H1 (cell line): ENCODE results near the gene TAS2R31. TPM values are rescaled to one million over a fixed set of nuclear protein-coding genes. Genes with fewer than 3 reads are reported as not detected.

ENCODE experiments used
- CTCF ChIA-PET: fragments of 300-600 bp; sonication (Branson Sonifier 250); formaldehyde crosslinking; loops from one replicate; lab custom pipeline; 2021; ENCODE audit not compliant: partially characterized antibody; lab: Charles Lee
- POLR2A ChIA-PET: fragments of 300-600 bp; sonication (Branson Sonifier 250); formaldehyde crosslinking; loops from one replicate; lab custom pipeline; 2021; ENCODE audit warnings: inconsistent platforms; ENCODE audit not compliant: partially characterized antibody; lab: Charles Lee
- DNase-seq, 2 experiments: peaks; one replicate each; pipeline versions ENCODE4 v3.0.0 to v3.0.0-alpha.2; 2010 to 2022; ENCODE audit warnings: low spot score in 2 of 2, low read depth in 1 of 2, mixed read lengths in 1 of 2
- FAIRE-seq: peaks from 2 replicates; lab custom pipeline; 2011; peaks lifted over from hg19 to GRCh38; lab: Jason Lieb, UNC
- H2AFZ ChIP-seq: 2 replicates; pipeline ENCODE4 v1.8.1; 2012; ENCODE audit warnings: low read length, inconsistent platforms
- H2AK5ac ChIP-seq: 2 replicates; pipeline ENCODE4 v1.6.1; 2013; ENCODE audit warnings: low read depth, low read length
- H2BK120ac ChIP-seq: replicated peaks from 2 replicates; pipeline ENCODE3; 2013; ENCODE audit warnings: low read depth, low read length, inconsistent platforms
- H2BK12ac ChIP-seq: 2 replicates; pipeline ENCODE4 v1.6.1; 2013; ENCODE audit warnings: low read depth, low read length
- H2BK15ac ChIP-seq: 2 replicates; pipeline ENCODE4 v1.6.1; 2013; ENCODE audit warnings: low read length
- H2BK20ac ChIP-seq: 2 replicates; pipeline ENCODE4 v1.6.1; 2013; ENCODE audit warnings: low read length
- H2BK5ac ChIP-seq: 2 replicates; pipeline ENCODE4 v1.6.1; 2013; ENCODE audit warnings: low read depth, low read length
- H3K14ac ChIP-seq: 2 replicates; pipeline ENCODE4 v1.6.1; 2013; ENCODE audit warnings: inconsistent platforms; ENCODE audit not compliant: insufficient read length
- H3K18ac ChIP-seq: 2 replicates; pipeline ENCODE4 v1.6.1; 2013; ENCODE audit warnings: low read length; ENCODE audit errors: extremely low read depth
- H3K23ac ChIP-seq: 2 replicates; pipeline ENCODE4 v1.6.1; 2013; ENCODE audit warnings: inconsistent platforms; ENCODE audit not compliant: insufficient read length
- H3K23me2 ChIP-seq: 2 replicates; pipeline ENCODE4 v1.6.1; 2013; ENCODE audit warnings: low read depth, low read length
- H3K27ac ChIP-seq: 2 replicates; pipeline ENCODE4 v1.6.1; 2011; ENCODE audit warnings: low read depth, low read length, inconsistent platforms
- H3K27me3 ChIP-seq, 4 experiments: replicated peaks in 1 of 4; 1 replicate in 1 of 4; 2 replicates in 3 of 4; pipeline versions ENCODE4 v1.6.1 to v1.8.1; 2011 to 2013; ENCODE audit warnings: low read length in 3 of 4, mild to moderate bottlenecking in 3 of 4, inconsistent platforms in 2 of 4, mixed read lengths in 2 of 4, moderate library complexity in 1 of 4; ENCODE audit not compliant: control insufficient read depth in 3 of 4, insufficient read depth in 3 of 4; ENCODE audit errors: extremely low read depth in 1 of 4
- H3K36me3 ChIP-seq, 4 experiments: 2 replicates each; pipeline versions ENCODE4 v1.6.1 to v1.8.1; 2011 to 2013; ENCODE audit warnings: mild to moderate bottlenecking in 4 of 4, low read length in 3 of 4, moderate library complexity in 2 of 4, control low read depth in 1 of 4, inconsistent platforms in 1 of 4; ENCODE audit not compliant: insufficient read depth in 4 of 4, control insufficient read depth in 2 of 4
- H3K4ac ChIP-seq: replicated peaks from 2 replicates; pipeline ENCODE3; 2013; ENCODE audit warnings: low read length, low read depth, mixed read lengths, inconsistent platforms; ENCODE audit not compliant: insufficient read length
- H3K4me1 ChIP-seq, 4 experiments: replicated peaks in 1 of 4; 1 replicate in 1 of 4; 2 replicates in 3 of 4; pipeline versions ENCODE4 v1.6.1 to v1.8.1; 2011 to 2013; ENCODE audit warnings: low read length in 3 of 4, inconsistent platforms in 2 of 4, mixed read lengths in 1 of 4; ENCODE audit not compliant: insufficient read depth in 4 of 4, control insufficient read depth in 3 of 4
- H3K4me2 ChIP-seq, 2 experiments: 2 replicates each; pipeline versions ENCODE4 v1.6.1 to v1.8.1; 2011 to 2013; ENCODE audit warnings: low read depth in 2 of 2, low read length in 2 of 2, control low read depth in 1 of 2, inconsistent platforms in 1 of 2, mild to moderate bottlenecking in 1 of 2; ENCODE audit not compliant: insufficient read depth in 1 of 2
- H3K4me3 ChIP-seq, 4 experiments: fragments of 200-600, 300-600 bp in 1 of 4; sonication (generic), shearing (Covaris generic), sonication (Bioruptor Twin) in 1 of 4; 2 replicates each; pipeline versions ENCODE4 v1.5.1 to v1.8.1; 2011 to 2016; ENCODE audit warnings: low read length in 4 of 4, low read depth in 3 of 4, control low read depth in 2 of 4, inconsistent platforms in 2 of 4, mild to moderate bottlenecking in 2 of 4, mixed read lengths in 1 of 4, moderate library complexity in 1 of 4; ENCODE audit not compliant: insufficient read depth in 2 of 4; ENCODE audit errors: extremely low read depth in 1 of 4
- H3K56ac ChIP-seq: replicated peaks from 2 replicates; pipeline ENCODE3; 2013; ENCODE audit warnings: low read depth, mild to moderate bottlenecking, mixed read lengths, low read length, inconsistent platforms; ENCODE audit not compliant: insufficient read length
- H3K79me1 ChIP-seq: 2 replicates; pipeline ENCODE4 v1.6.1; 2013; ENCODE audit warnings: low read depth, low read length, control low read depth
- H3K79me2 ChIP-seq, 2 experiments: 2 replicates each; pipeline versions ENCODE4 v1.6.1 to v1.8.1; 2012 to 2013; ENCODE audit warnings: low read length in 2 of 2, mild to moderate bottlenecking in 2 of 2, inconsistent platforms in 1 of 2; ENCODE audit not compliant: insufficient read depth in 2 of 2, control insufficient read depth in 1 of 2
- H3K9ac ChIP-seq, 4 experiments: replicated peaks in 1 of 4; 1 replicate in 1 of 4; 2 replicates in 3 of 4; pipeline versions ENCODE4 v1.6.1 to v1.8.1; 2011 to 2013; ENCODE audit warnings: low read depth in 3 of 4, low read length in 3 of 4, control low read depth in 2 of 4, mild to moderate bottlenecking in 2 of 4, moderate library complexity in 2 of 4, inconsistent platforms in 1 of 4; ENCODE audit errors: extremely low read depth in 1 of 4
- H3K9me3 ChIP-seq, 2 experiments: 2 replicates each; pipeline versions ENCODE4 v1.6.1 to v1.8.1; 2012 to 2013; ENCODE audit warnings: mild to moderate bottlenecking in 2 of 2, moderate library complexity in 2 of 2, control low read depth in 1 of 2, inconsistent platforms in 1 of 2, low read depth in 1 of 2, low read length in 1 of 2, mixed read lengths in 1 of 2; ENCODE audit not compliant: insufficient read depth in 2 of 2
- H4K20me1 ChIP-seq, 2 experiments: replicated peaks in 1 of 2; 2 replicates each; pipeline versions ENCODE3 to v1.8.1; 2011 to 2013; ENCODE audit warnings: inconsistent platforms in 2 of 2, low read length in 2 of 2, mild to moderate bottlenecking in 1 of 2; ENCODE audit not compliant: insufficient read depth in 2 of 2, control insufficient read depth in 1 of 2
- H4K5ac ChIP-seq: 2 replicates; pipeline ENCODE4 v1.6.1; 2013; ENCODE audit warnings: low read length, low read depth, mixed read lengths, inconsistent platforms; ENCODE audit not compliant: insufficient read length
- H4K8ac ChIP-seq: 2 replicates; pipeline ENCODE4 v1.8.0; 2013; ENCODE audit warnings: mild to moderate bottlenecking, moderate library complexity, low read length, inconsistent platforms; ENCODE audit not compliant: insufficient read depth; ENCODE audit errors: extremely low read depth
- H4K91ac ChIP-seq: replicated peaks from 2 replicates; pipeline ENCODE3; 2013; ENCODE audit warnings: low read length, mixed read lengths, inconsistent platforms; ENCODE audit not compliant: insufficient read length
- ATF3 ChIP-seq: IDR thresholded peaks from 2 replicates; pipeline ENCODE4 v1.6.1; 2011; ENCODE audit warnings: low read depth, mild to moderate bottlenecking, low read length; ENCODE audit not compliant: insufficient read depth
- CEBPB ChIP-seq: IDR thresholded peaks from 2 replicates; pipeline ENCODE4 v1.6.1; 2012; ENCODE audit warnings: low read depth, low read length
- E2F6 ChIP-seq: IDR thresholded peaks from 2 replicates; pipeline ENCODE4 v1.6.1; 2012; ENCODE audit warnings: inconsistent platforms
- EGR1 ChIP-seq: IDR thresholded peaks from 2 replicates; pipeline ENCODE4 v1.6.1; 2011; ENCODE audit warnings: low read depth, low read length, borderline replicate concordance
- KDM4A ChIP-seq: IDR thresholded peaks from one replicate; pipeline ENCODE4 v1.7.1; 2012; ENCODE audit warnings: low read depth, mild to moderate bottlenecking, moderate library complexity, low read length, inconsistent platforms; ENCODE audit not compliant: severe bottlenecking
- MAFK ChIP-seq: IDR thresholded peaks from 2 replicates; pipeline ENCODE4 v1.6.1; 2012; ENCODE audit warnings: low read depth, mild to moderate bottlenecking, improper control_type of control experiment, low read length
- NRF1 ChIP-seq: IDR thresholded peaks from 2 replicates; pipeline ENCODE4 v1.6.1; 2011; ENCODE audit warnings: mild to moderate bottlenecking, low read depth, low read length, improper control_type of control experiment
- POLR2AphosphoS5 ChIP-seq: IDR thresholded peaks from 2 replicates; pipeline ENCODE4 v1.6.1; 2011; ENCODE audit warnings: low read depth, low read length
- RNF2 ChIP-seq: fragments of 200-900, 300-1000 bp; sonication (generic); IDR thresholded peaks from 2 replicates; pipeline ENCODE4 v1.7.1; 2016; ENCODE audit warnings: borderline replicate concordance, low read depth, mild to moderate bottlenecking, antibody characterized with exemption, low read length; ENCODE audit not compliant: poor library complexity, severe bottlenecking; ENCODE audit errors: missing control alignments
- SAP30 ChIP-seq: fragments of 300-600 bp; sonication (generic); IDR thresholded peaks from 2 replicates; pipeline ENCODE4 v1.7.1; 2012; ENCODE audit warnings: low read length, moderate library complexity, mild to moderate bottlenecking, inconsistent platforms; ENCODE audit not compliant: insufficient read depth, insufficient replicate concordance
- WGBS, 2 experiments: shearing (Covaris generic) in 1 of 2; methylation state at CpG; one replicate each; pipeline versions ENCODE4 v1.1.6 to v1.1.7; 2013 to 2015; ENCODE audit warnings: low lambda C conversion rate in 2 of 2, mixed read lengths in 2 of 2, inconsistent platforms in 1 of 2, low coverage in 1 of 2, missing lambda C conversion rate in 1 of 2; ENCODE audit not compliant: insufficient replicate concordance in 2 of 2, insufficient coverage in 1 of 2, insufficient read length in 1 of 2; ENCODE audit errors: extremely low coverage in 1 of 2, missing lambda C conversion rate in 1 of 2; 5-methylcytosine and 5-hydroxymethylcytosine counted together
- polyA plus RNA-seq, 7 experiments: library from polyadenylated mRNA; depleted of rRNA in 3 of 7; stranded (reverse) in 5 of 7; unstranded in 2 of 7; fragments of >200 nt in 5 of 7; fragments of 200-250 nt in 2 of 7; gene quantifications; 1 replicate in 5 of 7; 2 replicates in 1 of 7; 4 replicates in 1 of 7; pipeline versions ENCODE4 v1.2.1 to v1.2.3, GENCODE V29; 2011 to 2013; ENCODE audit warnings: missing spikeins in 2 of 7, mixed read lengths in 2 of 7
- total RNA-seq: library from RNA; stranded (reverse); fragmentation: NEBNext Ultra II Directional; extraction: Animal tissue kit (Norgen Biotek cat#: 25700); gene quantifications from 2 replicates; pipeline ENCODE4 v1.2.1, GENCODE V29; 2021

The TAS2R31 gene
- total and polyA plus RNA-seq, 2 of the 8 experiments (the other 6 are each of a cell fraction or from before 2014, with no cell fraction given): 0.24 to 1.4 TPM

- POLR2A ChIA-PET: no interaction called here
- Histone ChIP-seq H3K9me3 (no peaks in the 10 kb centered on the region), H3K23me2 (no peaks in the 10 kb centered on the region), H3K79me1 (no peaks in the 10 kb centered on the region), H3K27me3 (no peaks in the 10 kb centered on the region), H2BK15ac (no peak within 1 kb of the TSS), H3K18ac (no peak within 1 kb of the TSS), H2BK120ac (no peak within 1 kb of the TSS), H4K91ac (no peak within 1 kb of the TSS), H3K56ac (no peak within 1 kb of the TSS), H4K5ac (no peak within 1 kb of the TSS), H3K9ac (no peak within 1 kb of the TSS), H3K79me2 (no peaks in the 10 kb centered on the region), H3K14ac (no peak within 1 kb of the TSS), H2AK5ac (no peak within 1 kb of the TSS), H3K4ac (no peak within 1 kb of the TSS), H3K23ac (no peak within 1 kb of the TSS), H3K4me1 (no peaks in the 10 kb centered on the region), H3K27ac (no peak within 1 kb of the TSS), H3K36me3 (no peaks in the 10 kb centered on the region), H2BK20ac (no peak within 1 kb of the TSS), H2BK5ac (no peak within 1 kb of the TSS), H4K20me1 (no peaks in the 10 kb centered on the region), H2AFZ (no peak within 1 kb of the TSS), H3K4me3 (no peak within 1 kb of the TSS), H2BK12ac (no peak within 1 kb of the TSS), H3K4me2 (no peak within 1 kb of the TSS), H4K8ac (no peak within 1 kb of the TSS)
- TF ChIP-seq E2F6: no peak
- no peak for TF ChIP-seq RNF2
- no peak for TF ChIP-seq EGR1
- TF ChIP-seq NRF1: no peak
- TF ChIP-seq MAFK: no peak
- no peak for TF ChIP-seq CEBPB
- no peak for TF ChIP-seq SAP30
- TF ChIP-seq KDM4A: no peak
- TF ChIP-seq POLR2AphosphoS5: no peak
- TF ChIP-seq ATF3: no peak
- WGBS, 2 experiments: 96% methylated on average over 1 of the region's 1 CpG; no CpG with 5 or more reads in 1 of the 2 experiments
- CTCF ChIA-PET: interaction anchor here (0.7 to 1.1 kb wide), 2 partner anchors 10 to 177 kb away, joined by 3 to 4 read pairs; no protein-coding TSS in a partner anchor
- no peak for DNase-seq
- no peak for FAIRE-seq
Observed at GRCh38 chr12:11022520-11022919, 8.7 kb downstream of the TAS2R31 start, which contains the start of gene TAS2R19. TAS2R19 (minus strand) TSS chr12:11022620; CDS start chr12:11022571, 49 bp downstream.
